ENCODE data around the gene CHSY1.

DNA sequence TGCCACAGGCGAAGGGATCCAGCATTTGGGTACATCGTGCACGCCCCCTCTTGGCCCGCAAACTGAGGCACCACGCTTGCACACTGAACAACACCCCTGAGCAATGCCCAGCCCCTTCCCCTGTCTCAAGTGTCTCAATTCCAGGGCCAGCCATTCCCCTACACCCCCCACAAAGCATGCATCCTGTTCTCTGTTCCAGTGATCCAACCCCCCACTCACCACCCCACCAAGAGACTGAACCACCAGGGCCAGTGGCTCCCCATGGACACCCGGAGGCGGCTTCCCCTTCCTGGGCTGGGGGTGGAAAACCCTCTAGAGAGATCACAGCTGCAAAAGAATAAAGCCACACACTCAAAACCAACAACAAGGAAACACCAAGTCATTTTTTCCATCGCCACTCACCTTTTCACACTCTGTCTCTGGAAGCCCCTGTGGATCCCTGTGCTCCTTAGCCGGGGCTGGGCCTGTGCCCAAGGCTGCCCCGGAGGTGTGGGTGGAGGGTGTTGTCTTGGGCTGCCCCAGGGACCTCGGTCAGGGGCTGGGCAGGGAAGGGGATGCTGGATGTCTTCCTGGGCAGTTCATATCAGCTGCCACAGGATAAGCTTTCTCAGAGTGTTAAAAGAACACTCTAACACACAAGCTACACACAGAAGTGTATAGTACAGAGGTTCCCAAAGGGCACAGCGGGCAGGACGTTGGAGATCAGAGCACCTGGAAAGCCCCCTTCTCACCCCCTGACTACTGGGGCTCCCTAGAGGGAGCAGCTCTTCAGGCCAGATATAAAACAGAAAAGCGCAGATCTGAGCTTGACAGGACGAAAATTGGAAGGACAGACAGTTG is 92.5 kb downstream of the CHSY1 start:
- TF ChIP-seq EZH2 (IDR thresholded peaks at IDR 0.05; ENCODE audit: insufficient read depth, poor library complexity, severe bottlenecking) (no peak), EZH2phosphoT487 (IDR thresholded peaks at IDR 0.05; ENCODE audit: insufficient read depth, low read depth) (no peak)

Data from GM23248 (cell line).